HCT116 (cell line): ENCODE results near the gene MOCS1. TPM values are rescaled to one million over a fixed set of nuclear protein-coding genes. Genes with fewer than 3 reads are reported as not detected.

ENCODE experiments used
- ATAC-seq: fragments of 200-7000 bp; cut with Tn5 transposase; 2 replicates; pipeline ENCODE4 v1.9.1; 2020; ENCODE audit warnings: mild to moderate bottlenecking, moderate library complexity
- BruUV-seq: library from RNA; stranded (reverse); fragments of 400-500 nt; replicated peaks from 2 replicates; lab custom pipeline; 2021; lab: Mats Ljungman, UMichigan
- CTCF ChIA-PET: fragments of 300-600 bp; sonication (Branson Sonifier 250); formaldehyde crosslinking; loops from one replicate; lab custom pipeline; 2021; ENCODE audit warnings: antibody characterized with exemption; lab: Charles Lee
- POLR2A ChIA-PET: fragments of 300-600, 350-600 bp; sonication (Branson Sonifier 250); formaldehyde crosslinking; loops from one replicate; lab custom pipeline; 2021; ENCODE audit warnings: antibody characterized with exemption; lab: Charles Lee
- RAD21 ChIA-PET, 2 experiments: fragments of 300-600 bp; sonication (Branson Sonifier 250); formaldehyde crosslinking; loops; one replicate each; lab custom pipeline; 2023; ENCODE audit warnings: low total read pairs in 2 of 2; ENCODE audit not compliant: uncharacterized antibody in 2 of 2, unreplicated experiment in 2 of 2, low non-redundant PET in 1 of 2; lab: Charles Lee
- DNase-seq: peaks from one replicate; pipeline ENCODE4 v3.0.0-alpha.2; 2010; ENCODE audit warnings: low read depth, low spot score
- H2AFZ ChIP-seq: fragments of 200-600 bp; shearing (Covaris generic), sonication (generic); 2 replicates; pipeline ENCODE4 v1.6.1; 2017; ENCODE audit warnings: low read depth, mixed run types, mixed read lengths, antibody characterized with exemption, low read length; ENCODE audit not compliant: poor library complexity, severe bottlenecking
- H3K27ac ChIP-seq: 2 replicates; pipeline ENCODE4 v1.5.1; 2012; ENCODE audit warnings: low read depth, low read length
- H3K27me3 ChIP-seq: fragments of 200-600 bp; sonication (generic); 2 replicates; pipeline ENCODE4 v1.6.1; 2016; ENCODE audit warnings: mixed run types, low read length, mixed read lengths; ENCODE audit not compliant: insufficient read depth
- H3K36me3 ChIP-seq, 2 experiments: fragments of 200-500 bp in 1 of 2; fragments of 200-600 bp in 1 of 2; sonication (Bioruptor generic) in 1 of 2; sonication (generic) in 1 of 2; 2 replicates each; pipeline versions ENCODE4 v1.5.1 to v1.6.1; 2014 to 2016; ENCODE audit warnings: low read length in 2 of 2, inconsistent platforms in 1 of 2, mixed read lengths in 1 of 2, mixed run types in 1 of 2; ENCODE audit not compliant: insufficient read depth in 2 of 2, control insufficient read depth in 1 of 2
- H3K4me1 ChIP-seq, 2 experiments: fragments of 200-600 bp in 1 of 2; sonication (generic) in 1 of 2; 2 replicates each; pipeline versions ENCODE4 v1.5.1 to v1.6.1; 2012 to 2017; ENCODE audit warnings: low read length in 2 of 2, inconsistent platforms in 1 of 2, mild to moderate bottlenecking in 1 of 2, mixed read lengths in 1 of 2, mixed run types in 1 of 2, moderate library complexity in 1 of 2; ENCODE audit not compliant: insufficient read depth in 2 of 2, control insufficient read depth in 1 of 2
- H3K4me2 ChIP-seq: fragments of 200-600 bp; sonication (generic); 2 replicates; pipeline ENCODE4 v1.6.1; 2017; ENCODE audit warnings: mixed run types, low read length, mixed read lengths
- H3K4me3 ChIP-seq, 2 experiments: fragments of 200-600 bp in 1 of 2; sonication (generic) in 1 of 2; replicated peaks in 1 of 2; 2 replicates each; pipeline ENCODE4 v1.5.1; 2011 to 2016; ENCODE audit warnings: low read length in 2 of 2, control low read depth in 1 of 2, low read depth in 1 of 2, mild to moderate bottlenecking in 1 of 2, mixed read lengths in 1 of 2, mixed run types in 1 of 2
- H3K79me2 ChIP-seq: fragments of 200-600 bp; sonication (generic); 2 replicates; pipeline ENCODE4 v1.6.1; 2017; ENCODE audit warnings: mild to moderate bottlenecking, mixed run types, low read length, moderate library complexity, mixed read lengths; ENCODE audit not compliant: insufficient read depth
- H3K9ac ChIP-seq: fragments of 200-600 bp; sonication (generic); 2 replicates; pipeline ENCODE4 v1.6.1; 2016; ENCODE audit warnings: low read length, mixed read lengths
- H3K9me2 ChIP-seq: fragments of 200-600 bp; sonication (generic), shearing (Covaris generic); 2 replicates; pipeline ENCODE4 v1.6.1; 2017; ENCODE audit warnings: mixed run types, mild to moderate bottlenecking, moderate library complexity; ENCODE audit not compliant: insufficient read depth
- H3K9me3 ChIP-seq, 2 experiments: fragments of 200-500 bp in 1 of 2; fragments of 200-600 bp in 1 of 2; sonication (Bioruptor generic) in 1 of 2; sonication (generic) in 1 of 2; 2 replicates each; pipeline ENCODE4 v1.6.1; 2014 to 2017; ENCODE audit warnings: low read length in 2 of 2, mixed read lengths in 2 of 2, inconsistent platforms in 1 of 2, low read depth in 1 of 2, mild to moderate bottlenecking in 1 of 2, mixed run types in 1 of 2, moderate library complexity in 1 of 2; ENCODE audit not compliant: control insufficient read depth in 1 of 2, insufficient read depth in 1 of 2
- H4K20me1 ChIP-seq: fragments of 200-600 bp; sonication (generic), shearing (Covaris generic); 2 replicates; pipeline ENCODE4 v1.6.1; 2017; ENCODE audit warnings: mixed run types, mild to moderate bottlenecking, moderate library complexity; ENCODE audit not compliant: insufficient read depth
- CTCF ChIP-seq, 3 experiments: fragments of 200-600 bp in 1 of 3; sonication (generic) in 1 of 3; IDR thresholded peaks in 2 of 3; conservative IDR thresholded peaks in 1 of 3; 2 replicates each; pipeline ENCODE4 v1.5.1; 2012 to 2017; ENCODE audit warnings: low read depth in 2 of 3, low read length in 2 of 3, antibody characterized with exemption in 1 of 3, borderline replicate concordance in 1 of 3, control low read depth in 1 of 3, mild to moderate bottlenecking in 1 of 3, mixed read lengths in 1 of 3, mixed run types in 1 of 3, moderate library complexity in 1 of 3; ENCODE audit not compliant: insufficient read depth in 1 of 3
- EGR1 ChIP-seq: IDR thresholded peaks from 2 replicates; pipeline ENCODE4 v1.6.1; 2012; ENCODE audit warnings: low read depth
- EZH2 ChIP-seq: fragments of 200-600 bp; sonication (generic); IDR thresholded peaks from 2 replicates; pipeline ENCODE4 v1.6.1; 2017; ENCODE audit warnings: antibody characterized with exemption, mixed run types
- EZH2phosphoT487 ChIP-seq: fragments of 200-600 bp; IDR thresholded peaks from 2 replicates; pipeline ENCODE4 v1.6.1; 2018; ENCODE audit warnings: antibody characterized with exemption, borderline replicate concordance
- RAD21 ChIP-seq: IDR thresholded peaks from 2 replicates; pipeline ENCODE4 v1.6.1; 2012; ENCODE audit warnings: low read depth, mild to moderate bottlenecking
- REST ChIP-seq: IDR thresholded peaks from 2 replicates; pipeline ENCODE4 v1.6.1; 2012; ENCODE audit warnings: low read depth
- SIN3A ChIP-seq: IDR thresholded peaks from 2 replicates; pipeline ENCODE4 v1.6.1; 2012; ENCODE audit warnings: low read depth
- SRF ChIP-seq: IDR thresholded peaks from 2 replicates; pipeline ENCODE4 v1.6.1; 2012; ENCODE audit warnings: low read depth
- TCF7L2 ChIP-seq: IDR thresholded peaks from 2 replicates; pipeline ENCODE4 v1.7.0; 2011; ENCODE audit warnings: borderline replicate concordance, inconsistent platforms; ENCODE audit not compliant: insufficient read depth, insufficient read length; ENCODE audit errors: extremely low read depth
- YY1 ChIP-seq: IDR thresholded peaks from 2 replicates; pipeline ENCODE4 v1.6.1; 2011; ENCODE audit warnings: low read length, low read depth, moderate library complexity, mild to moderate bottlenecking; ENCODE audit not compliant: insufficient replicate concordance; ENCODE audit errors: extremely low read depth
- ZBTB33 ChIP-seq: IDR thresholded peaks from 2 replicates; pipeline ENCODE4 v1.6.1; 2011; ENCODE audit warnings: mild to moderate bottlenecking, low read length, moderate library complexity; ENCODE audit not compliant: insufficient replicate concordance; ENCODE audit errors: extremely low read depth
- ZFX ChIP-seq: fragments of 450-650 bp; IDR thresholded peaks from 2 replicates; pipeline ENCODE4 v1.6.1; 2017
- intact Hi-C: fragments of 100-400 bp; cut with micrococcal nuclease; formaldehyde crosslinking; loops from 2 replicates; pipeline ENCODE4 v1.10.0; 2022
- total RNA-seq: library from RNA; stranded (reverse); gene quantifications from one replicate; pipeline ENCODE4 v1.2.1, GENCODE V29; 2021; ENCODE audit not compliant: unreplicated experiment

The MOCS1 gene
- total RNA-seq, 1 experiment from 2014 or later, result 9.3 TPM

- H3K36me3 ChIP-seq, result no peaks in the 10 kb centered on the region
- DNase-seq (no peak), ATAC-seq (no peak)
- TF ChIP-seq EGR1, result no peak
- no peak for TF ChIP-seq SIN3A
- no peak for TF ChIP-seq CTCF (IDR thresholded peaks at IDR 0.05 in 2 of 3, conservative IDR thresholded peaks at IDR 0.05 in 1 of 3; ENCODE audit: borderline replicate concordance in 1 of 3, insufficient read depth in 1 of 3, low read depth in 2 of 3, low read length in 2 of 3)
- TF ChIP-seq ZFX, result no peak
- no peak for TF ChIP-seq ZBTB33
- no peak for TF ChIP-seq RAD21
- TF ChIP-seq YY1, result no peak
- no peak for TF ChIP-seq EZH2phosphoT487
- no peak for TF ChIP-seq SRF
- TF ChIP-seq REST, result no peak
- no peak for TF ChIP-seq TCF7L2
- TF ChIP-seq EZH2, result no peak
- H3K27me3 ChIP-seq, result peaks cover 4% of the 10 kb centered on the region; the same call in 1 of the 2 replicates
- RAD21 ChIA-PET, result no interaction called here
- intact Hi-C loops, result no loop called here
- no peak overlapping the region for H3K9ac ChIP-seq
- BruUV-seq, result no TSS peak
- H4K20me1 ChIP-seq, result no peaks in the 10 kb centered on the region
- H3K9me2 ChIP-seq, result no peaks in the 10 kb centered on the region
- CTCF ChIA-PET, result no interaction called here
- H3K4me1 ChIP-seq, result peaks cover 9 to 29% of the 10 kb centered on the region in 2 experiments; a peak in 3 of 4 replicates
- H3K4me3 ChIP-seq, result no peak overlapping the region
- no peak overlapping the region for H2AFZ ChIP-seq
- no peak overlapping the region for H3K27ac ChIP-seq
- H3K4me2 ChIP-seq, result no peak overlapping the region
- no peaks in the 10 kb centered on the region for H3K79me2 ChIP-seq
- POLR2A ChIA-PET, result no interaction called here
- H3K9me3 ChIP-seq, result no peaks in the 10 kb centered on the region
Measured at GRCh38 chr6:39930540-39930939, 3.7 kb downstream of the MOCS1 start.
